ENCODE measurements around the gene CXCL8. TPM values are rescaled to one million over a fixed set of nuclear protein-coding genes. Genes with fewer than 3 reads are reported as not detected.

CXCL8 gene
- polyA plus RNA-seq, 1 of the 3 experiments (the other 2 are of a cell fraction), result 6.0 TPM

DNA sequence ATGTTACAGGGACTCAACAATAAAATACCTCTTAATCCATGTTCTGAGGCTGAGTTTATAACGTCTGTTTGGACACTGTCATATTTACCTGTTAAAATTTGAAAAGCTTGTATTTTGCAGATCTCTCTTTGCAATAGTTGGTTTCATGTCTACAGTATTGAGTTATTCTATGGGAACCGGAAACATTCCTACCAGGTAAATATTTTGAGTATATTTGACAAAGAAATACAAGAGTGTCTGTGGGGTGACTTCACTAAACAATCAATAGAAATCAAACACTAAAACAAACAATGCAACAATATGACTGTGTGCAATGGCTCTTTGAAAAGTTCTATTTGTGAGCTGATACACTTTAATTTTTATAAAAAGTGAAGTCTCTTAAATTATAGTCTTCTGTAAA is 47.7 kb upstream of the CXCL8 start (continued):
- no peak for TF ChIP-seq MXI1 (IDR thresholded peaks at IDR 0.05; ENCODE audit: low read depth, low read length)
- TF ChIP-seq TEAD4 (IDR thresholded peaks at IDR 0.05; ENCODE audit: borderline replicate concordance, insufficient read depth), result no peak
- TF ChIP-seq, protein P1, sequence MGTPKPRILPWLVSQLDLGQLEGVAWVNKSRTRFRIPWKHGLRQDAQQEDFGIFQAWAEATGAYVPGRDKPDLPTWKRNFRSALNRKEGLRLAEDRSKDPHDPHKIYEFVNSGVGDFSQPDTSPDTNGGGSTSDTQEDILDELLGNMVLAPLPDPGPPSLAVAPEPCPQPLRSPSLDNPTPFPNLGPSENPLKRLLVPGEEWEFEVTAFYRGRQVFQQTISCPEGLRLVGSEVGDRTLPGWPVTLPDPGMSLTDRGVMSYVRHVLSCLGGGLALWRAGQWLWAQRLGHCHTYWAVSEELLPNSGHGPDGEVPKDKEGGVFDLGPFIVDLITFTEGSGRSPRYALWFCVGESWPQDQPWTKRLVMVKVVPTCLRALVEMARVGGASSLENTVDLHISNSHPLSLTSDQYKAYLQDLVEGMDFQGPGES (IDR thresholded peaks at IDR 0.05; ENCODE audit: low read depth, low read length), result no peak

DNA sequence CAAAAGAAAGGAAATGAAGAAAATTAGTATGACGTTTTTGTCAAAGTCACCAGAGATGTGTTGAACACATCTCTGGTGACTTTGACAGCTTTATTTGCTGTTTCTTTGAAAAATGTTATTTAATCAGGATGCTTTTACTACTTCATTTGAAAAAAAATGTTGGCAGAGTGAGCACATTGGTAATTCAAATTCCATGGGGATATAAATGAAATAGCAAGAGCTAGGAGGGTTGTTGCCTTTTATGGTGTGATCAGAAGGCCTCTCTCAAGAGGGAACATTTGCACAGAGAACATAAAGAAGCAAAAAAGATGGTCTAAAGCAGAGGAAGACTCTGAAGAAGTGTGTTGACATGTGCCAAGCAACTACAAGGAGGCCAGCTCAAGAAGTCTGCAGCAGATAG is 46.6 kb upstream of the CXCL8 start:
- Histone ChIP-seq H3K9me3 (no peaks in the 10 kb centered on the region), H3K4me2 (no peak overlapping the region), H3K27ac (ENCODE audit: low read depth in 2 of 2, low read length in 1 of 2) (no peak overlapping the region), H2AFZ (ENCODE audit: low read depth) (no peak overlapping the region), H3K79me2 (ENCODE audit: insufficient read depth) (no peaks in the 10 kb centered on the region), H3K36me3 (replicated peaks in 1 of 2; ENCODE audit: control insufficient read depth in 1 of 2, insufficient read depth in 2 of 2, low read length in 1 of 2) (no peaks in the 10 kb centered on the region), H3K4me3 (ENCODE audit: low read depth in 2 of 2, low read length in 1 of 2) (no peak overlapping the region), H3F3A (replicated peaks; ENCODE audit: insufficient read depth) (peaks cover 6% of the 10 kb centered on the region), H3K27me3 (ENCODE audit: insufficient read depth) (no peaks in the 10 kb centered on the region), H3K9me2 (no peaks in the 10 kb centered on the region), H3K4me1 (ENCODE audit: control insufficient read depth in 1 of 2, insufficient read depth in 2 of 2, low read depth in 1 of 2, low read length in 1 of 2) (no peaks in the 10 kb centered on the region), H4K20me1 (ENCODE audit: insufficient read depth) (no peaks in the 10 kb centered on the region), H3K9ac (no peak overlapping the region)
- TF ChIP-seq YY1 (IDR thresholded peaks at IDR 0.05; ENCODE audit: low read depth) (no peak), CHD2 (IDR thresholded peaks at IDR 0.05; ENCODE audit: low read length, partially characterized antibody) (no peak), NRF1 (IDR thresholded peaks at IDR 0.05; ENCODE audit: low read depth, low read length) (no peak), RCOR1 (IDR thresholded peaks at IDR 0.05; ENCODE audit: low read length) (no peak), POLR2AphosphoS5 (IDR thresholded peaks at IDR 0.05; ENCODE audit: low read depth, low read length) (no peak), RXRA (IDR thresholded peaks at IDR 0.05; ENCODE audit: borderline replicate concordance, low read depth) (no peak), EP300 (IDR thresholded peaks at IDR 0.05; ENCODE audit: borderline replicate concordance in 1 of 2, low read depth in 1 of 2, low read length in 1 of 2) (no peak)
- TF ChIP-seq, protein P2, sequence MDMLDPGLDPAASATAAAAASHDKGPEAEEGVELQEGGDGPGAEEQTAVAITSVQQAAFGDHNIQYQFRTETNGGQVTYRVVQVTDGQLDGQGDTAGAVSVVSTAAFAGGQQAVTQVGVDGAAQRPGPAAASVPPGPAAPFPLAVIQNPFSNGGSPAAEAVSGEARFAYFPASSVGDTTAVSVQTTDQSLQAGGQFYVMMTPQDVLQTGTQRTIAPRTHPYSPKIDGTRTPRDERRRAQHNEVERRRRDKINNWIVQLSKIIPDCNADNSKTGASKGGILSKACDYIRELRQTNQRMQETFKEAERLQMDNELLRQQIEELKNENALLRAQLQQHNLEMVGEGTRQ (IDR thresholded peaks at IDR 0.05; ENCODE audit: borderline replicate concordance, low read depth, low read length), result no peak
- TF ChIP-seq, protein P3, sequence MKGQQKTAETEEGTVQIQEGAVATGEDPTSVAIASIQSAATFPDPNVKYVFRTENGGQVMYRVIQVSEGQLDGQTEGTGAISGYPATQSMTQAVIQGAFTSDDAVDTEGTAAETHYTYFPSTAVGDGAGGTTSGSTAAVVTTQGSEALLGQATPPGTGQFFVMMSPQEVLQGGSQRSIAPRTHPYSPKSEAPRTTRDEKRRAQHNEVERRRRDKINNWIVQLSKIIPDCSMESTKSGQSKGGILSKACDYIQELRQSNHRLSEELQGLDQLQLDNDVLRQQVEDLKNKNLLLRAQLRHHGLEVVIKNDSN (IDR thresholded peaks at IDR 0.05; ENCODE audit: borderline replicate concordance, low read depth), result no peak
- TF ChIP-seq, protein P4, sequence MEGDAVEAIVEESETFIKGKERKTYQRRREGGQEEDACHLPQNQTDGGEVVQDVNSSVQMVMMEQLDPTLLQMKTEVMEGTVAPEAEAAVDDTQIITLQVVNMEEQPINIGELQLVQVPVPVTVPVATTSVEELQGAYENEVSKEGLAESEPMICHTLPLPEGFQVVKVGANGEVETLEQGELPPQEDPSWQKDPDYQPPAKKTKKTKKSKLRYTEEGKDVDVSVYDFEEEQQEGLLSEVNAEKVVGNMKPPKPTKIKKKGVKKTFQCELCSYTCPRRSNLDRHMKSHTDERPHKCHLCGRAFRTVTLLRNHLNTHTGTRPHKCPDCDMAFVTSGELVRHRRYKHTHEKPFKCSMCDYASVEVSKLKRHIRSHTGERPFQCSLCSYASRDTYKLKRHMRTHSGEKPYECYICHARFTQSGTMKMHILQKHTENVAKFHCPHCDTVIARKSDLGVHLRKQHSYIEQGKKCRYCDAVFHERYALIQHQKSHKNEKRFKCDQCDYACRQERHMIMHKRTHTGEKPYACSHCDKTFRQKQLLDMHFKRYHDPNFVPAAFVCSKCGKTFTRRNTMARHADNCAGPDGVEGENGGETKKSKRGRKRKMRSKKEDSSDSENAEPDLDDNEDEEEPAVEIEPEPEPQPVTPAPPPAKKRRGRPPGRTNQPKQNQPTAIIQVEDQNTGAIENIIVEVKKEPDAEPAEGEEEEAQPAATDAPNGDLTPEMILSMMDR (IDR thresholded peaks at IDR 0.05), result no peak
- TF ChIP-seq, protein P5, sequence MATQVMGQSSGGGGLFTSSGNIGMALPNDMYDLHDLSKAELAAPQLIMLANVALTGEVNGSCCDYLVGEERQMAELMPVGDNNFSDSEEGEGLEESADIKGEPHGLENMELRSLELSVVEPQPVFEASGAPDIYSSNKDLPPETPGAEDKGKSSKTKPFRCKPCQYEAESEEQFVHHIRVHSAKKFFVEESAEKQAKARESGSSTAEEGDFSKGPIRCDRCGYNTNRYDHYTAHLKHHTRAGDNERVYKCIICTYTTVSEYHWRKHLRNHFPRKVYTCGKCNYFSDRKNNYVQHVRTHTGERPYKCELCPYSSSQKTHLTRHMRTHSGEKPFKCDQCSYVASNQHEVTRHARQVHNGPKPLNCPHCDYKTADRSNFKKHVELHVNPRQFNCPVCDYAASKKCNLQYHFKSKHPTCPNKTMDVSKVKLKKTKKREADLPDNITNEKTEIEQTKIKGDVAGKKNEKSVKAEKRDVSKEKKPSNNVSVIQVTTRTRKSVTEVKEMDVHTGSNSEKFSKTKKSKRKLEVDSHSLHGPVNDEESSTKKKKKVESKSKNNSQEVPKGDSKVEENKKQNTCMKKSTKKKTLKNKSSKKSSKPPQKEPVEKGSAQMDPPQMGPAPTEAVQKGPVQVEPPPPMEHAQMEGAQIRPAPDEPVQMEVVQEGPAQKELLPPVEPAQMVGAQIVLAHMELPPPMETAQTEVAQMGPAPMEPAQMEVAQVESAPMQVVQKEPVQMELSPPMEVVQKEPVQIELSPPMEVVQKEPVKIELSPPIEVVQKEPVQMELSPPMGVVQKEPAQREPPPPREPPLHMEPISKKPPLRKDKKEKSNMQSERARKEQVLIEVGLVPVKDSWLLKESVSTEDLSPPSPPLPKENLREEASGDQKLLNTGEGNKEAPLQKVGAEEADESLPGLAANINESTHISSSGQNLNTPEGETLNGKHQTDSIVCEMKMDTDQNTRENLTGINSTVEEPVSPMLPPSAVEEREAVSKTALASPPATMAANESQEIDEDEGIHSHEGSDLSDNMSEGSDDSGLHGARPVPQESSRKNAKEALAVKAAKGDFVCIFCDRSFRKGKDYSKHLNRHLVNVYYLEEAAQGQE (IDR thresholded peaks at IDR 0.05; ENCODE audit: low read depth, low read length), result no peak
- TF ChIP-seq, protein P6, sequence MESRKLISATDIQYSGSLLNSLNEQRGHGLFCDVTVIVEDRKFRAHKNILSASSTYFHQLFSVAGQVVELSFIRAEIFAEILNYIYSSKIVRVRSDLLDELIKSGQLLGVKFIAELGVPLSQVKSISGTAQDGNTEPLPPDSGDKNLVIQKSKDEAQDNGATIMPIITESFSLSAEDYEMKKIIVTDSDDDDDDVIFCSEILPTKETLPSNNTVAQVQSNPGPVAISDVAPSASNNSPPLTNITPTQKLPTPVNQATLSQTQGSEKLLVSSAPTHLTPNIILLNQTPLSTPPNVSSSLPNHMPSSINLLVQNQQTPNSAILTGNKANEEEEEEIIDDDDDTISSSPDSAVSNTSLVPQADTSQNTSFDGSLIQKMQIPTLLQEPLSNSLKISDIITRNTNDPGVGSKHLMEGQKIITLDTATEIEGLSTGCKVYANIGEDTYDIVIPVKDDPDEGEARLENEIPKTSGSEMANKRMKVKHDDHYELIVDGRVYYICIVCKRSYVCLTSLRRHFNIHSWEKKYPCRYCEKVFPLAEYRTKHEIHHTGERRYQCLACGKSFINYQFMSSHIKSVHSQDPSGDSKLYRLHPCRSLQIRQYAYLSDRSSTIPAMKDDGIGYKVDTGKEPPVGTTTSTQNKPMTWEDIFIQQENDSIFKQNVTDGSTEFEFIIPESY (IDR thresholded peaks at IDR 0.05; ENCODE audit: borderline replicate concordance, low read depth), result no peak
- CTCF ChIA-PET, result interaction anchor here (0.7 to 1.0 kb wide), 2 partner anchors 10 to 13 kb away, joined by 3 read pairs; no protein-coding TSS in a partner anchor
- WGBS (ENCODE audit: low lambda C conversion rate), result 84% methylated on average over 1 of the region's 1 CpG
- DNase-seq, result no peak
- POLR2A ChIA-PET, result no interaction called here
